Cardiac atrium fibroblast (primary cell): ENCODE measurements around the gene NAXE. TPM values are rescaled to one million over a fixed set of nuclear protein-coding genes. Genes with fewer than 3 reads are reported as not detected.

Experiments
- total RNA-seq: library from RNA; depleted of rRNA; stranded (reverse); fragments of >200 nt; gene quantifications from 2 replicates; pipeline ENCODE4 v1.2.3, GENCODE V29; 2015

Gene NAXE
- total RNA-seq, result 50.9 and 61.9 TPM in 2 replicates

DNA sequence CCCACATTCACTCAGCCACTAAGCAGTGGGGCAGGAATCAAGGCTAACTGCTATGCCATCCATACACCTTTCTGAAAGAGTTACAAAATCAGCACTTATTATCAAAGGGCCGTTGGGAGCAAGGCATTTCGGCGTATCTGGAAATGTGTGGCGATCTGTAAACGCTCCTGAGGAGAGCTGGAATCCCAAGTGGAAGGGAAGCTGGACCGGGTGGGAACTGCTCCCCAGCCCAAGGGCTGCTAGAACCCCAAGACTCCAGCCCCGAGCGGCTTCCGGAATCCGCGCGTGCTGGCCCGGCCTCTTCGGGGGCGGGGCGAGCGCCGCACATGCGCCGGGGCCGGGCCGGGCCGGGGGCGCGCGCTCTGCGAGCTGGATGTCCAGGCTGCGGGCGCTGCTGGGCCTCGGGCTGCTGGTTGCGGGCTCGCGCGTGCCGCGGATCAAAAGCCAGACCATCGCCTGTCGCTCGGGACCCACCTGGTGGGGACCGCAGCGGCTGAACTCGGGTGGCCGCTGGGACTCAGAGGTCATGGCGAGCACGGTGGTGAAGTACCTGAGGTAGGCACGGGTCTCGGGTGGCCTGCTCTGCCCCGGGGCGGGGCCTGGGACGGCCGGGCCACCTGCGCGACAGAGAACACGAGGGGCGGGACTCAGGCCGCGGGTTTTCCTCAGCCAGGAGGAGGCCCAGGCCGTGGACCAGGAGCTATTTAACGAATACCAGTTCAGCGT, at the start of gene NAXE:
Gene NAXE (plus strand): TSS at position 345 of the 726 bp plus-strand sequence. CDS start 29 bp downstream, at position 374.

DNA sequence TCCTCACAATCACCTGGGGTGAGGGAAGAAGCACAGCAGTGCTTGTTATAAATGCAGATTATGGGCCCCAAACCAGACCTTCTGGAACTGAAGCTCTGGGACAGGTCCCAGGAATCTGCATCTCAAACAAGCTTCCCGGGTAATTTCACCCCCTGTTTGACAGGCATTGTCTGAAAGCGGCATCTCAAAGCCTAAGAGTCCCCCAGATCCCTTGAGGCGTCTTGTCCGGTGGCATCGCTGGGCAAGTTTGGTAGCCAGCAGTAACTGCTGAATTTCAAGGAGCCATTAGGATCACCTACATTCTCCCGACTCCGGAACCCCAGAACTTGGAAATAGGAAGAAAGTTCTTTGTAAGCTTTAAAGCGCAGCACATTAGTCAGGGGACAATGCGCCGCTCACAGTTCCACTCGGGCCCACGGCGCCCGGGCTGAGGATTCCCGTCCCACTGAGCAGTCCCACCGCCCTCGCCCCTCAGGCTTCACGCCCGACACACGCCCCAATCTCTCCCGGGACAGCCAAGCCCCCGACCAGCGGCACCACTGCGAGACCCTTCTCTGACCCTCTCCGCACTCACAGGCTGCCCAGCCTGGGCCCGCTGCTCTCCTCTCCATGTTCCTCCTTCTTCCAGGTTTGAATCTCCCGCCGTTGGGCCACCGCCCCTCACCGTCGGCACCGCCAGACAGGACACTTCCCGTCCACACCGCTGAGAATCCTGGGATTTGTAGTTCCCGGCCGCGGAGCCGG, 19.5 kb upstream of the NAXE start, which contains the start of gene IQGAP3:
Gene IQGAP3 (minus strand): TSS at position 647 of the 744 bp plus-strand sequence. CDS start 36 bp downstream, at position 611.

DNA sequence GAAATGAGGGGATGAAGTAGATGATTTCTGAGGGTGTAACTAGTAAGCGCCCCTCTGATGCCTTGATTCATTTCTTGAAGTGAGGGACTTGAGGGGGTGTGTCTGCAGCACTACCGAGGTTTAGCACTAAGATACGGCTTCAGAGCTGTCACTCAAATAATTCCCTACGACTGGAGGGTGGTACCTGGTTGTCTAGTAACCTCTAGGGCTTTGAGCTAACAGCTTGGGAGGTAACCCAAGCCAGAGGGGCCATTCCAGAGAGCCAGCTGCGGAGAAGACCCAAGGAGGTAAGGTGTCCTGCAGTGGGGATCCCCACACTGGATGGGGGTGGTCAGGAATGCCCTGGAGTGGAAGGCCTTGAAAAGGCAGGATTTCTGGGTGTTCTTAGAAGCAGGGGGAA, 12.1 kb upstream of the NAXE start, which contains the start of gene TTC24:
Gene TTC24 (plus strand): TSS at position 252 of the 400 bp plus-strand sequence. CDS start 1,642 bp downstream, outside the sequence.

DNA sequence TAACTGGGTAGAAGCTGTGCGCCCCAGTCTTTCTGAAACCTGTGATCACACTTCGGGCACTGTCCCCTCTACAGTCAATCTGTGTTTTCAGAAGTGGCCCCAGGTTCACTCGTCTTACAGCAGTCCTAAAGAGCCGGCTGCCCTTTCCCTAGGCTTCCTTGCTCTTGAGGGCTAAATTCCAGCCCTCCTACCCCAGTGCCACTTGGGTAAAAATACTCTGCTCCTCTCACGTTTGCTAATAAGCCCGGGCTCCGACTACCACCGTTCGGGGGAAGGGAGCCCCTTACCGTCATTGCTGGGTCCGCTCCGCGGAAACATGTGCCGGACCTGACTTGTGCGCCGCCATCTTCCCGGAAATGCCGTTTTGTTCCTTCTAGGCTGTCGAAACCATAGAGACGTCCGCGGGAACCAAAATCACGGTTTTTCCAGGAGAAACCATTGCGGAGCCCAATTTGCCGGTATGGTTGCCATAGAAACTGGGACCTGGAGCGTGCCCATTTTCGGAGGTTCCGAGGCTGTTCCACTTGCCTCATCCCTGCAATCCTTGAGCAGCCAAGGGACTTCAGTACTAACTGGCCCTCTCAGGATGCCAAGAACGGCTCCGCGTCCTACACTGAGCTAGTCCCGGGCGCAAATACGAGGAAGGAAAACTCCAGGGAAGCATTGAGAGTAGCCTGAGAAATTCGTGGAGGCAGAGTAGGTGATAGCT, 9.7 kb downstream of the NAXE start, which contains the start of gene GPATCH4:
Gene GPATCH4 (minus strand): TSS at position 358 of the 709 bp plus-strand sequence.

DNA sequence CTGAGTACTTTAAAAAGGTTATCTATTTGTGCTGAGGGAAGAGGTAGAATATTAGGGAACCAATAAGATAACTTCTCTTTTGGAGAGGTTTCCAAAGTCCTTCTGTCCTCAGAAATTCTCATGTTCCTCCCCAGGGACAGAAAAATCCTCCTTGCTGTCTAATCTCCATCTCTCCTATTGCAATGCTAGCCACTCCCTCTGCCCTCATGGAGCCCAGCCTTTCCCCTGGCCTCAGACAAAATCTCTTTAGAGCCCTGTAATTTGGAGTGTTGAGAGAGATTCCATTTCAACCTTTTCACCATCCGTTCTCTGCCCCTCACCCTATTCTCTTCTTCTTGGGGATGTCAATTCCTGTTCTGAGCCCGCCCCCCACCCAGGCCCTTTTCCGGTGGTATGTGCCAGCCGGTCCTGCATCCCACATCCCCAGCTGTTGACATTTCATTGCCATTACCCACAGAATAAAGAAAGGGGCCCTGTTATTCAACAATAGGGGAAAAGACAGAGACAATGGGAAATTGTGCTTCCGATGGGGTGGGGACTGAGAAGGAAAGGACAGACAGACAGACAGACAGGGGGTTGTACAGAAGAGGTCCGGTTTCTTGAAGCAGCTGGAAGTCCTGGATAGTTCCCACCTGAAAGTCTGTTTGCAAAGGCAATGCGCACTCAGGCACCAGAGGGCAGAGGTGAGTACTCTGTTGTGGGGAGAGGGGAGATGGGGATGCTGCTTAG, 27.4 kb downstream of the NAXE start, which contains the start of gene HAPLN2:
Gene HAPLN2 (plus strand): TSS at position 563 of the 729 bp plus-strand sequence. CDS start 4,076 bp downstream, outside the sequence.

DNA sequence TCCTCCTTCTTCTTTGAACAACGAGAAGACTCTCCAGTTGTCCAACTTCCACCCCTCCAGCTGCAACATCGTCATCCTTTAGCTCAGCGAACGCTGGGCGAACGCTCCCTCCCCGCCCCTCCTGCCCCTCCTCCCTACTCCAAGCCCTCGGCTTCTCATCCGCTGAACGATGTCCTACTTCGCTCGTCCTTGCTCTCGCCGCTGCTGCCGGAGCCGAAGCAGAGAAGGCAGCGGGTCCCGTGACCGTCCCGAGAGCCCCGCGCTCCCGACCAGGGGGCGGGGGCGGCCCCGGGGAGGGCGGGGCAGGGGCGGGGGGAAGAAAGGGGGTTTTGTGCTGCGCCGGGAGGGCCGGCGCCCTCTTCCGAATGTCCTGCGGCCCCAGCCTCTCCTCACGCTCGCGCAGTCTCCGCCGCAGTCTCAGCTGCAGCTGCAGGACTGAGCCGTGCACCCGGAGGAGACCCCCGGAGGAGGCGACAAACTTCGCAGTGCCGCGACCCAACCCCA, 50.2 kb downstream of the NAXE start, which contains the start of gene BCAN:
Gene BCAN (plus strand): TSS at position 357 of the 504 bp plus-strand sequence. CDS start 3,938 bp downstream, outside the sequence.

Other genes starting within 250 kb of the NAXE start
- gene RHBG, start 222.6 kb upstream of the NAXE start, total RNA-seq, result not detected in 2 replicates
- 20.4 and 26.9 TPM in 2 replicates for gene MEF2D, start 91.0 kb upstream of the NAXE start, total RNA-seq
- 4.3 and 5.5 TPM in 2 replicates for gene IQGAP3, start 19.2 kb upstream of the NAXE start, total RNA-seq
- not detected in 2 replicates for gene TTC24, start 12.1 kb upstream of the NAXE start, total RNA-seq
- 5.8 and 13.0 TPM in 2 replicates for gene GPATCH4, start 9.7 kb downstream of the NAXE start, total RNA-seq
- 2.3 TPM in 1 of 2 replicates, not detected in the other for gene HAPLN2, start 27.6 kb downstream of the NAXE start, total RNA-seq
- not detected in 2 replicates for gene BCAN, start 50.3 kb downstream of the NAXE start, total RNA-seq
- 27.6 and 30.3 TPM in 2 replicates for gene NES, start 85.6 kb downstream of the NAXE start, total RNA-seq
- gene CRABP2, start 113.8 kb downstream of the NAXE start, total RNA-seq, result 2.1 and 2.5 TPM in 2 replicates
- 6.5 and 11.6 TPM in 2 replicates for gene METTL25B, start 136.7 kb downstream of the NAXE start, total RNA-seq
- 13.7 and 18.0 TPM in 2 replicates for gene ISG20L2, start 137.0 kb downstream of the NAXE start, total RNA-seq
- 61.2 and 66.1 TPM in 2 replicates for gene MRPL24, start 149.3 kb downstream of the NAXE start, total RNA-seq
- gene HDGF, start 159.9 kb downstream of the NAXE start, total RNA-seq, result 134 and 156 TPM in 2 replicates
- 39.7 and 47.3 TPM in 2 replicates for gene PRCC, start 175.8 kb downstream of the NAXE start, total RNA-seq
- gene SH2D2A, start 225.1 kb downstream of the NAXE start, total RNA-seq, result 0.18 TPM in 1 of 2 replicates, not detected in the other